DND-41 (cell line): Measurements from ENCODE around the gene PDZRN3.

Experiments
- CTCF ChIP-seq: IDR thresholded peaks from 2 replicates; pipeline ENCODE4 v1.5.1; 2012; ENCODE audit warnings: borderline replicate concordance, low read length, moderate library complexity, mild to moderate bottlenecking; ENCODE audit not compliant: poor library complexity, severe bottlenecking; ENCODE audit errors: extremely low read depth
- EZH2 ChIP-seq: IDR thresholded peaks from 3 replicates; pipeline ENCODE4 v1.6.1; 2012; ENCODE audit warnings: borderline replicate concordance, low read depth, mild to moderate bottlenecking, moderate library complexity, low read length, inconsistent platforms; ENCODE audit not compliant: severe bottlenecking

- TF ChIP-seq CTCF = no peak
- TF ChIP-seq EZH2 = no peak
Measured at GRCh38 chr3:73411545-73411944, 213.2 kb downstream of the PDZRN3 start.
